GM18907 (cell line): ENCODE data around the gene MLXIPL.
"Not testable (repeated sequence)": the region's sequence is repeated elsewhere in the genome, so short reads cannot be mapped to it uniquely, and the experiment has no call there.

Experiments
- ATAC-seq: cut with Tn5 transposase; IDR thresholded peaks from one replicate; pipeline ENCODE4 v1.9.1; 2021; ENCODE audit warnings: mild to moderate bottlenecking, moderate library complexity; ENCODE audit not compliant: unreplicated experiment

The MLXIPL gene

DNA sequence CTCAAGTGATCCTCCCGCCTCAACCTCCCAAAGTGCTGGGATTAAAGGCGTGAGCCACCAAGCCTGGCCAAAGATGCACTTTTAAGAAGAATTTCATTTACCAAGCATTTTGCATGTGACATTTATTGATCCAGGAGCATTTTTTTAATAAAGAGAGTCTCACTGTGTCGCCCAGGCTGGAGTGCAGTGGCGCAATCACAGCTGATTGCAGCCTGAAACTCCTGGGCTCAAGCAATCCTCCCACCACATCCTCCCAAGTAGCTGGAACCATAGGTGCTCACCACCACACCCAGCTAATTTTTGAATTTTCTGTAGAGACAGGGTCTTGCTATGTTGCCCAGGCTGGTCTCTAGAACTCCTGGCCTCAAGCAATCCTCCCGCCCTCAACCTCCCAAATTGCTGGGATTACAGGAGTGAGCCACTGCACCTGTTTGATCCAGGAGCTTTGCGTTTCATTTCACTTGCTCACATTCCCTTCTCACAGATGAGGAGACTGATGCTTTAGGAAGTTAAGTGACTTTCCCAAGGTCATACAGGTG lies 41.6 kb downstream of the MLXIPL start:
- ATAC-seq = no peak

DNA sequence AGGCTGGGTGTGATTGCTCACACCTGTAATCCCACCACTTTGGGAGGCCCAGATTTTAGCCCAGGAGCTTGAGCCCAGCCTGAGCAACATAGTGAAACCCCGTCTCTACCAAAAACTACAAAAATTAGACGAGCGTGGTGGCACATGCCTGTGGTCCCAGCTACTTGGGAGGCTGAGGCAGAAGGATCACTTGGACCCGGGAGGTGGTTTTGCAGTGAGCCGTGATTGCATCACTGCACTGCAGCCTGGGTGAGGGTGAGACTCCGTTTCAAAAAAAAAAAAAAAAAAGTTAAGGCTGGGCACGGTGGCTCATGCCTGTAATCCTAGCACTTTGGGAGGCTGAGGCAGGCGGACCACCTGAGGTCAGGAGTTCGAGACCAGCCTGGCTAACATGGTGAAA lies 43.3 kb downstream of the MLXIPL start:
- not testable (repeated sequence) for ATAC-seq

DNA sequence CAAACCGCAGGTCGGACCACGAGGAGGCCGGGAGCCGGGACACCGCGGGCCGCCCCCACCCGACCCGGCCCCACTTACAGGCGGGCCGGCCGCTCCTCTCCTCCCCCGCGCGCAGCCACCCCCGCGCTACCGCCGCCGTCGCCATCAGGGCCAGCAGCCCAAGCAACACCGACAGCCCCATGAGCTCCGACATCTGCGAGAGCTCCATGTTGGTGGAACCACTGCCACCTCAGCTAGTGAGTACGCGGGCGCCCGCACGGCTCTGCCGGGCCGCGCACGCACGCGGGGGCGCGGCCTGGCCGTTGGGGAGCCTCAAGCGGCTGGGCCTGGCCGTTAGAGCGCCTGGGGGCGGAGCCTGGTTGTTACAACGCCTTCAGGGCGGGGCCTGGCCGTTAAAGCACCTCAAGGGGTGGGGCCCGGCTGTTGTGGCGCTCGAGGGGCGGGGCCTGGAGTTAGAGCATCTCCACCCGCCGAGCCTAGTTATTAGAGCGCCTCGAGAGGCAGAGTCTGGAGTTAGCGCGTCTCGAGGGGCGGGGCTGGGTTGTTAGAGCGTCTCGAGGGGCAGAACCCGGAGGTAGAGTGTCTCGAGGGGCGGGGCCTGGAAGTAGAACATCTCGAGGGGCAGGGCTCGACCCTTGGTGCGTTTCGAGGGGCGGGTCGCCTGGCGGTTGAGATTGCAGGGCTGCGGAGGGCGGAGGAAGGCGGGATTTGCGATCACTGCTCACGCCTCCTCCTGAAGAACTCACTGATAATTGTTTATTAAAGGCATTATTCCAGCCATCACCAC lies 45.8 kb downstream of the MLXIPL start, which contains the start of gene TBL2:
TBL2 (minus strand) TSS at position 238 of the 787 bp plus-strand sequence; CDS start at position 208, 30 bp downstream.
- ATAC-seq = peak; percentile 86

DNA sequence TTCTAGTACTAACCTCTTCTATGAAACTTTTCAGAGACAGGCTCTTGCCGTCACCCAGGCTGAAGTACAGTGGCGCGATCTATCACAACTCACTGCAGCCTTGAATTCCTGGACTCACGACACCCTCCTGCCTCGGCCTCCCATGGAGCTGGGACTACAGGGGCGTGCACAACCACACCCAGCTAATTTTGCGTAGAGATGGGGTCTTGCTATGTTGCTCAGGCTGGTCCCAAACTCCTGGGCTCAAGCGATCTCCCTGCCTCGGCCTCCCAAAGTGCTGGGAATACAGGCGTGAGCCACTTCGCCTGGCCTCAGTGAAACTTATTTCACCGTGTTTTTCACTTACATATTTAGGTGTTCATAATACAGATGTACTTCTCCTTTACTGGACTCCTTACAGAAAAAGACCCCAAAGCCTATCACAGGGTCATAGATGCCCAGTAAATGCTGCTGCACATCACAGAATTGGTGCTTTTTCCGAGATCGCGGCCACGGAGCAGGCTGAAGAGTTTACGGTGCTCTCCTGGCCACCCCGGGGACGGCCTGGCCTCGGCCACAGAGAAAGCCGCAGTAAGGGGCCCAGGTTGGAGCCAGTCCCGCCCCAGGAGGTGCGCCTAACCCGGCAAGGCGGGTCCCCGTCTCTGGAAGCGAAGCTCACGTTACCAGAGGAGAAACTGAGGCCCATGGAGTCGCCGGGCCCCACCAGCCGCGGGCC lies 46.5 kb downstream of the MLXIPL start:
- peak; percentile 33 for ATAC-seq

DNA sequence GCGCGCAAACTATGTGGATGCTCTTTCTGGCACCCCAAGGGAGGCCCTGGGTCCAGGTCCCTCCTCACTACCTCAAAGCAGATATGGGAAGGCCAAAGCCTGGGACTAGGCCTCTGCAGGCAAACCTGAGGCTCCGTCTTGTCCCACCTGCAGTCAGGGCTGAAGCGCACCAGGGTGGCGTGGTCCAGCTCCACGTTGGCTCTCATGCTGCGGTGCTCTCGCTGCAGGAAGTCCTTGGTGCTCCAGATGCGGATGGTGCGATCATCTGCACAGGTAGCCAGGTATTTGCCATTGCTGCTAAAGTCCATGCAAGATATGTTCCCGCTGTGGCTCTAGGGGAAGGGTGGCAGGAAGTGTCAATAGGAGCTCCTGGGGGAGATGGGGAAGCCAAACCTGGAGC lies 50.5 kb downstream of the MLXIPL start:
- ATAC-seq = no peak

DNA sequence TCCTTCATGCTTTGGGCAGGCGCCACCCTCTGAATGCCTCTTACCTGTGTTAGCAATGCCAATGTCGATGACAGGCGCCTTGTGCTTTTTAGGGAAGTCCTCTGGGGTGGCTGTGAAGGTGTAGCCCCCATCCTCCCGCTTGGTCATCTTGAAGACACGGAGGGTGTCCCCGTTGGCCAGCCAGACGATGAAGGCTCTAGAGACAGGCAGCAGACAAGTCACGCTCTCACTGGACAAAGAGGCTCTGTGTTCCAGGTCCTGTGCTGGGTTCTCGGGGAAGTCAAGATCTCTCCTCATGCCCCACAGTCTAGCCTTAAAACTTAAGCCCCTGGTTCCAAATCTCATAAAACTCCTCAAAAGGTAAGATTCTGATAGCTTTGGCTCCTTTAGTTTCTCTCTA lies 51.0 kb downstream of the MLXIPL start:
- ATAC-seq = no peak

DNA sequence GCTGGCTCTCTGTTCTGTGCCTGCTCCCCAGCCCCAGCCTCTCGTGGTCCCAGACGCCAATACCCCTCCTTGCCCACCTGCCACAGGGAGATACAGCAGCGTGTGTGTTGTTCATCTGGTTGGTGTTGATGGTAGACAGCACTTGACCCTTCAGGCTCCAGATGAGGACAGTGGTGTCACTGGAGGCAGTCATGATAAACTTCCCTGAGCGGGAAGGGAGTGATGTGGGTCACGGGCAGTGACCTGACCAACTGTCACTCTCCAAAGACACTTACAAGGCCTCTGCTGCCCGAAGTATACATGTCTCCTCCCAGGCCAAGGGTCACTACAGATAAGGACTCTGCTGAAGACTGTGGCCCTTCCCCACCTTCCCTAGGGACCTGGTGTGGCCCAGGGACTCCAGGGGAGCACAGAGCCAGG lies 51.5 kb downstream of the MLXIPL start:
- no peak for ATAC-seq

DNA sequence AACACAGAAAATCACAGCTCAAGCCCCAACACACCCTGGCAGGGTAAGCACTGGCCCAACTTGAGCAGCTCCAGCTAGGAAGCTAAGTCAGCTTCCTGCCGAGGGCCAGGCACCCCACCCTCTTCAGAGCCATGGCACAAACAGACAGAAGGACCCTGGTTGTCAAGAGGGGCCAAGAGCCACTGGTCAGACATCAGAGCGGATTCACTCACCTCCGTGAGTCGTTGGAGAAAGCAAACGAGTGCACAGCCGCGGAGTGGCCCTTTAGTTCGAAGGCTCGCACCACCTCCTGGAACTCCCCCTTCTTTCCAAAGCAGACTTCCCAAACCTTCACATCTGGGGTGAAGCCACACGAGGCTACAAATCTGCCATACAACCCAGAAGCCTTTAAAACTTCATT lies 53.3 kb downstream of the MLXIPL start:
- no peak for ATAC-seq

DNA sequence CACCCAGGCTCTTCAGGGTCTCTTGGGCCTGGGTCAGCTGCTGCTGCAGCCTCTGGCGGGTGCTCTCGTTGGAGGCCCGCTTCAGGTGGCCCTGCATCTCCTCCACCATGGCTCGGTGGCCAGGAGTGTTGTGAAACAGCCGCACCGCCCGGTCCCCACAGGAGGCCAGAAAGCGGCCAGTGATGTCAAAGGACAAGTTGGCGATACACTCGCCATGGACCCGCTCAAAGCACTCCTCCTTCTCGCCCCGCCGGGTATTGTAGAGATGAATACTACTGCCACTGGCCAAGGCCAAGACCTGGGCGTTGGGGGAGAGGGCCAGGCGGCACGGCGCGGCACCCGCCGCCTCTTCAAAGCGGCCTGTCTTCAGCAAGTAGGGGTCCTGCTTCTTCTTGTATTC lies 53.8 kb downstream of the MLXIPL start:
- no peak for ATAC-seq

DNA sequence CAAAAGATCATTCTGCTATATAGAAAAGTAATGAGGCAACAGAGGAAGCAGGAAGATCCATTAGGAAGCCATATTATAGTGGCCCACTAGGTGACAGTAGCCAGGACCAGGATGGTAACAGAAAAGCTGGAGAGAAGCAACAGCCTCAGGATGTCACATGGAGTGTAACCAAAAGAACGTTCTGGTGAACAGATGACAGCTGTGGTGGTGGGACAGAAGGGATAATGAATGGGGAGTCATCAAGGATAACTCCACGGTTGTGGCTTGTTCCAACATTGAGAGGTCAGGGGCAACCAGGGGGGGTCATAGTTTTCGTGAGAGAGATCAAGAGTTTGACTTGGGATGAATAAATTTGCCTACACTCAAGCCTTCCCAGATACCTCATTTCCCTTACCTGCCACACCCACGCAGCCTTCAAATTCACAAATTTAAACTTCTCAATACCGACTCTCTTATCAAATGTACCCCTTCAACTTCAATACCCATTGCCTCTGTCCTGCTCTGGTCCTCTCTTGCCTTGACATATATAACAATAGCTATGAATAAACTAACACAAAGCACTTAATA lies 55.2 kb downstream of the MLXIPL start:
- ATAC-seq = no peak

DNA sequence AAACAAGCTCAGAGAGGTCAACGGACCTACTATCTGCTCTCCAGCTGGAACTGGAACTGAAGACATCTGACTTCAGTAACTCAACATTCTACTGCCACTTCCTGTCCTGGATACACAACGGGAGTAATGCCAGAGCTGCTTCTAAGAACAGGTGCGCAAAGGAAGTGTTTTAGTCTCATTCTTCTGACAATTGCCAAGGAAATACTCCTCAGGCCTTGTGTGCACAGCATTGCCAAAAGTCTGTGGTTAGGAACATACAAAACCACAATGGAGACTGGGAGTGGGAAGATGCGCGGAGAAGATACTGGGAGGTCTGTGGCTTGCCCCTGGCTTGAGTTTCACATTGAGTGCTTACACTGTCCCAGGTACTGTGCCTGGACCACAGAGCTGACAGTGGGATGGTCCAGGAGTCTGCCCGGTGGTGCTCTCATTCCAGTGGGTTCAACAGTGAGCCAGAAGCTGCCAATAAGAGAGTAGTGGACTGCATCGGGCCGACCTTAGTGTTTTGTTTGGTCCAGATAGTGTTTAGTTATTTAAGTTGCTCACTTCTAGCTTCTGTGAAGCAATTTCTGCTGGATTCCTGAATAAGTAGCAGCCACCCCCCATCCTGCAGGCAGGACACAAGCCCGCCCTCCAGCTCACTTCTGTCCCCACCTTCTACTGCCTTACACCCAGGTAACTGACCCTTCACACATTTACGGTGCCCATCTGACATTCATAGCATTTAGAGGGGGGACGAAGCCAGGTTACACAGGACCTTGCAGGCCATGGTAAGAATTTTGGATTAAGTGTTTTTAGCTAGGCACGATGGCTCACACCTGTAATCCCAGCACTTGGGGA lies 56.3 kb downstream of the MLXIPL start:
- no peak for ATAC-seq

DNA sequence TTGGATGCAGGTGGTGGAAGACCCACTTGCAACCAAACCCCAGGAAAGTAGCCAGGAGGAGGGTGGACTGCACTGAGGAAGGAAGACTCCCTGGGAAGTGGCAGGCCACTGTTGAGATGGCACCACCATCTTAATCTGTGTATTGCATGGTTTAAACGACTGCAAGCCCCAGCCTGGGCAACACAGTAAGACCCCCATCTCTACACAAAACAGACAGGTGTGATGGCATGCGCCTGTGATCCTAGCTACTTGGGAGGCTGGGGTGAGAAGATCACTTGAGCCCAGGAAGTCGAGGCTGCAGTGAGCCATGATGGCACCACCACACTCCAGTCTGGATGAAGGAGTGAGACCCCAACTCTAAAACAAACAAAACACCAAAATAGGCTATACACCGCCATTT lies 57.2 kb downstream of the MLXIPL start:
- ATAC-seq = no peak

DNA sequence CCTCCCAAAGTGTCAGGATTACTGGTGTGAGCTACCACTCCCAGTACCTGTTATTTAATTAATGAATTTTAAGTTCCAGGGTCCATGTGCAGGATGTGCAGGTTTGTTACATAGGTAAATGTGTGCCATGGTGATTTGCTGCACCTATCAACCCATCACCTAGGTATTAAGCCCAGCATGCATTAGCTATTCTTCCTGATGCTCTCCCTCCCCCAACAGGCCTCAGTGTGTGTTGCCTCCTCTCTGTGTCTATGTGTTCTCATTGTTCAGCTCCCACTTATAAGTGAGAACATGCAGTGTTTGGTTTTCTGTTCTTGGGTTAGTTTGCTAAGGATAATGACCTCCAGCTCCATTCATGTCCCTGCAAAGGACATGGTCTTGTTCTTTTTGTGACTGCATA lies 57.9 kb downstream of the MLXIPL start:
- ATAC-seq = not testable (repeated sequence)

DNA sequence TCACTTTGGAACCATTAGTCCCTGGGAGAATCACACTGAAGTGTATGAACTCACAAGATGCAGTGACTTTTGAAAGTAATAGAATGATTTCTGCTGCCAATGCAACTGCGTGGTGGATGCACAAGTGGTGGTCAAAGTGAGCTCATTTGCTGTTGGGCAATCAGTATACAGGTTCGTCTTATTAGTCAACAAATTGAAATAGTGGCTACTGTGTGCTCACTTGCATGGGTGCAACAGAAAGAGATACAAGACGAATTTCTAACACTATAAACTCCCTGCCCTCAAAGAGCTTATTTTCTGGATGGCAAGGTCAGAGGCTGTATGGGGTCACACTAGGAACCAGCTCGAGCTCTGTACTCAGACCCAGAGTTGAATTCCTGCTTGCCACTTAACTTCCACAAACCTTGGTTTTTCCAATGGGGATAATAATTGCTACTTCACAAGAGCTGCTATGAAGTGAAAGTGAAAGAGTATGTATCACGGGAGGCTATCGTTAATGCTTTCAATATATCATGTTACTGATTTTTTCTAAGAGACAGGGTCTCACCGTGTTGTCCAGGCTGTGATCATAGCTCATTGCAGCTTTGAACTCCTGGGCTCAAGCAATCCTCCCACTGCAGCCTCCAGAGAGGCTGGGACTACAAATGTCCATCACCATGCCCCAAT lies 58.5 kb downstream of the MLXIPL start:
- no peak for ATAC-seq

DNA sequence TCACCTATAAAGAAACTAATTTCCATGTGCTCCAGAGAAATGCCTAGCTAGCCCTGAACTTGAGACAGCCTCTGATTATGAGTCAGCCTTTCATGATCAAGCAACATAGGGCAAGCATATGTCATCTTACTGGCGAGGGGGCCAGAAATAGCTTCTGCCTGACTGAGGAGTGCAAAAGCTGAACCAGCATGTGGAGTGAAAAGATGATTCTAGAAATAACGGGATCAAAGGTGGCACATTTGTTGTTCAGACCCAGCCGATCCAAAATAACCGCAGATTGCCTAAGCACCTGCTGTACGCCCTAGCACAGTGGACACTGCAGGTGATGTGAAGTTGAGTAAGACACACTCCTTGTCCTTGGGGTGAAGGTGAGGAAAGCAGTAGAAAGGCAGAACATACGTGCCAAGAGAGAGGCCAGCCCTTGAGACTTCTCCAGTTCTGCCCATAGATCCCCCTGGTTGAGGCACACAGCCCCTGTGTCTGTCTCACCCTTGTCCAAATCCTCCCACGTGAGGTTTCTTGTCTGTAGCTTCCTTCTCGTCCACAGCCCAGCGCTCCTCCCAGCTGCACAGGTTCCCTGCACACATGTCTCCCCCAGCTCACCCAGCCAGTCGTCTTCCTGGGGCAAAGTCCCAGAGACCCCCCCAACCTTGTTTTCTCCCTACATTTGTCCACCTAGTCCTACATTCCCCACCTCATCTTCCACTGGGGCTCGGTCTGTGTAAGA lies 64.0 kb downstream of the MLXIPL start:
- ATAC-seq = peak; percentile 24

DNA sequence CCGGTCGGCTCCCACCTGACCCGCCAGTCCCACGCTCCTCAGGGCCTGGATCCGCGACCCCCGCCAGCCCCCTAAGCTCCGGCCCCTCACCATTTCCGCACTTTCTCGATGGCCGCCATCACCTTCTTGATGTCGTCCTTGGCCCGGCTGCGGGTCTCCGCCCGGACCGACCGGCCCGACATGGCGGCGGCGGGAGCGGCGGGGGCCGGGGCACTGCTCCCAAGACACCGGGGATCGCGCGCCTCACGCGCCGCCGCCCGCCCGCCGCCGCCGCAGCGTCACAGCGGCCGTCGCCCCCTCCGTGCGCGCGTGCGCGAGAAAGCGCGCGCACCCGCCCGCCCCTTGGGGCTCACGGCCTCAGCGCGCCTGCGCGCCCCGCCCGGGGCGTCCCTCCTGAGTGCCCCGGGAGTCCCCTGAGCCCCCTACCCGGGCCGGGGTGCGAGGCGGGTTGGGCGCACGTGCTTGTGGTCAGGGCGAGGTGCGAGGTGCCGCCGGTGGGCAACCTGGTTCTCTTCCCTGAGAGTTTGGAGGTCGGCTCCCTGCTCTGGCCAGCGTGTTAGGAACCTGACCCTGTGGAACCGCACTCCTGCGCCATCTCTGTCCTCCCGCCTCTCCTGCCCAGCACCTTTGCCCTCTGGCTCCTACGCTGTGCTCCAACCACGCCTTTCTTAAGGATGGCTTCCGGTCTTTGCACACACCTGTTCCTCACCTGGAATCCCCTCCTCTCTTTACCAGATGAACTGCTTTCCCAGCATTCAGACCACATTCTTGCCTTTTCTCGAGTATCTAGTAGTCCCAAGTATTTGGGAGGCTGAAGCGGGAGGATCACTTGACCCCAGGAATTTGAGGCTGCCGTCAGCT lies 66.7 kb downstream of the MLXIPL start, which contains the start of gene BCL7B:
BCL7B (minus strand) TSS at position 294 of the 861 bp plus-strand sequence; CDS start at position 182, 112 bp downstream.
- ATAC-seq = peak; percentile 49

DNA sequence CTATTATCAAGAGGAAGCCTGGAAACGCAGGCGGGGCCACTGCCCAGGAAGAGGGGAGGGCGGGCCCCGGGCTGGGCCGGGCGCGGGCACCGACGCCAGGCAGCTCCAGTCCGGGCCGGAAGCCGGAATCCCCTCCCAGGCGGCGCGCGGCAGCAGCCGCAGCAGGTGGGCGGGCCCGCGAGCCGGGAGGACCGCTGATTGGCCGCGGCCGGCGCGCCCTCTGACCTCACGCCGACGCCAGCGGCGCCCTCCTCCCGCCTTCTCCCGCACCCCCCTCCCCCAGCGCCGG lies 67.3 kb downstream of the MLXIPL start:
- ATAC-seq = peak; percentile 87

DNA sequence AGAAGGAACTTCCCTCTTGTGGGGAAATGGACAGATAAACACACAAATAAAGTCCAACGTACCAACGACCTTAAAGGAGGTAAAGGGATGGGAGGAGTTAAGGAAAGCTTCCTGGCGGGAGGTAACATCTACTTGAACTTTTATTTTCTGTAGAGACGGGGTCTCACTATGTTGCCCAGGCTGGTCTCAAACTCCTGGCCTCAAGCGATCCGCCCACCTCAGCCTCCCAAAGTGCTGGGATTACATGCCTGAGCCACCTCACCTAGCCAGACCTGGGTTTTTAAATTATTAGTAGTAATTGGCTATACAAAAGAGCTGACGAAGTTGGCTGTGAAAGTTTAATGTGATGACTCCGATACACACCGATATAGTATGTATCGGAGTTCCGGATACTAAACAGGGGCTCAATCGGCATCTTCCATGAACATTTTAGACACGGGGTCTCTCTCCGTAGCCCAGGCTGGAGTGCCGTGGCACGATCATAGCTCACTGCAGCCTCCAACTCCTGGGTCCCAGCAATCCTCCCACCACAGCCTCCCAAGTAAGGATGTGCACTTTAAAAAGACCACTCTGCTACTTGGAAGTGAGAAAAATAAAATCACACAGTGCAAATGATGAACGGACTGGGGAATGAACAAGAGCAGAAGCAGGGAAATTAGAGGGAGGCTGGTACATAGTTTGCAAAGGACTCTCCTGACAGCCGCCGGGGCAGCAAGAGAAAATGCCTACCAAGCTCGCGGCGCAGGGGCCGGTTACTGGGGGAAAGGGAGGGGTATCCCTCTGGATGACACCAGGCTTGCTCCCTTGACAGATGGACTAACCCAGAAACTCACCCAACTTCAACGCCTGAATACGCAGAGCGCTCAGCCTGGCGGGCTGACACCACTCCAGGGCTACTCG lies 67.9 kb downstream of the MLXIPL start:
- ATAC-seq = no peak
